Measurements from ENCODE around the gene TROAP. TPM values are rescaled to one million over a fixed set of nuclear protein-coding genes. Genes with fewer than 3 reads are reported as not detected.

The TROAP gene
- polyA plus RNA-seq, 3 donors: 22.4 to 37.1 (median 26.6) TPM

DNA sequence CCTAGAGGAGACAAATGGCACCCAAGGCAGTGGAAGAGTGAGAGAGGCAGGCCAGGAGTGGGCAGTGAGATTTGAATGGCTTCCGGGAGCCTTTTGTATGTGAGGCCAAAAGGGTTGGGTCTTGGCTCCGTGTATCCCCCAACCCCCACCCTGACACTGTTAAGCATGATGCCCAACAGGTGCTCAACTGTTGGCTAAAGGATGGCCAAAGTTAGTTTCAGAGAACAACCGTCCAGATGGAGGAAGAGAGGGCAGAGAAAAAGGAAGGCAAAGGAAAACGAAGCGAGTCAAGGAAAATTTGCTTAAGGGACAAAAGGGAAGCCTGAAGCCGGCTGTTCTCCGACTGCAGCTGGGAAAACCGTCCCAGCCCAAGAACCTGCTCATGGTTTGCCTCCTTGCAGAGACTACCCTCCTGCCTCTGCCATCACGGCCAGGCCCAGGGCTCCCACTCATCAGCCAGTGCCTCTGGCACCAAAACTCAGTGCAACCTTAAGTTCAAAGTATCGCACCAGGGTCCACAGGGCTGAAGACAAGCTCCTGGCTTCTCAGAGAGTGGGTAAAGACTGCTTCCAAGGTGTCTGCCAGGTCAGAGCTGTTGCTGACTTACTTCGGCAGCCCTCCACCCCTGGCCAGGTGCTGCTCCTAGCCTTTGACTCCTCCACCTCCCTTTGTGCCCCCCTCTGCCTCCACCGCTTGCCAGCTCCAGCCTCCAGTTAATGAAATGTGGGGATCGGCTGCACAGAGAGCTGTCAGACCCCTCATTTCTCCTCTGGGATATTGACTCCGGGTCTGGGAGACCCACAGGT lies 18.1 kb downstream of the TROAP start:
- no peak for DNase-seq

DNA sequence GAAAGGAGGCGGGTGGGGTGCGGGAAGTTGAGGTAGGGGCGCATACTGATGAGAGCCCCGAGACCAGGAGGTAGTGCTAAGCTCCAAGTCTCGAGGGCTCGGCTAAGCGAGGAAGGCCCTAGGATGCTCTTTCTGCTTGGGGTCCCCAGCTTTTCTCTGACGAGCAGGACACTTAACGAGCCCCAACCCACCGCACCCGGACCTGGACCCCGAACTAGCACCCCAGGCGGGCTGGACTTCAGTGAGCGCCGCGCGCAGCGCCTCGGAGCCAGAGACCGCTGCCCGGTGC lies 18.7 kb downstream of the TROAP start:
- DNase-seq: no peak

DNA sequence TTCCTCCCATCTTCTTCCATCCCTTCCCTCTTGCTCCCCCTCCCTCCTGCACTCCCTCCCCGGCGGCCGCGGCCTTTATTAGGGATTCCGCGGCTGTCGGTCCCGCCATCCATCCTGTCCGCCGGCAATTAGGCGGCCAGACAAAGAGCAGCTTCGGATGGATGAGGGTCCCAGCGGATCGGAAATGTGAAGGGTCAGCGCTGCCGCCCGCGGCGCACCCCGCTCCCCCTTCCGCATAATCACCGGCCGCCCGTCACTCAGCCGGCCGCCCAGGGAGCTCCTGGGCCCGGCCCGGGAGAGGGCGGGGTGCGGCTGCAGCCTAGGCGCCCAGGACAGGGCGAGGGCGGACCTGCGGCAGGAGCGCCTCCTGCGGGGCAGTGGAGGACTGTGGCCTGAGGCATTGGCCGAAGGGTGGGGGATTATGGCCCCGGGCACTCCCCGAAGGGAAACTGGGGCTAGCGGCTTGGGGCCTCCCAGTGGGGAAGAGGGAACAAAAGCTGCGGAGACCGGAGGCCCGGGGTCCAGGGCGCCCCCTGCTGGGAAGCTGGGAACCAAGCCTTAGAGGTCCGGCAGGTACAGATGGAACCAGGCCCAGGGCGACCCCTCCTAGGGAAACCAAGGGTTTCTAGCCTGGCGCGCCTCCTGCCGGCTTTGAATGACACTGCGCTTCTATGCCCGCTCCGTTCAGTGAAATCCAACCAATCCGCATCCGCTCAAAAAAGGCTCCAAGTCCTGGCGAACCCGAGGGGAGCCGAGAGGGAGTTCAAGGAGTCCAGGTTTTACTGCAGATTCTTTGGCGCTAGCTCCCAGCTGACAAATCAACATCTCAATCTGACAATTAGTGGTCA lies 19.2 kb downstream of the TROAP start:
- peak; percentile 91 for DNase-seq

DNA sequence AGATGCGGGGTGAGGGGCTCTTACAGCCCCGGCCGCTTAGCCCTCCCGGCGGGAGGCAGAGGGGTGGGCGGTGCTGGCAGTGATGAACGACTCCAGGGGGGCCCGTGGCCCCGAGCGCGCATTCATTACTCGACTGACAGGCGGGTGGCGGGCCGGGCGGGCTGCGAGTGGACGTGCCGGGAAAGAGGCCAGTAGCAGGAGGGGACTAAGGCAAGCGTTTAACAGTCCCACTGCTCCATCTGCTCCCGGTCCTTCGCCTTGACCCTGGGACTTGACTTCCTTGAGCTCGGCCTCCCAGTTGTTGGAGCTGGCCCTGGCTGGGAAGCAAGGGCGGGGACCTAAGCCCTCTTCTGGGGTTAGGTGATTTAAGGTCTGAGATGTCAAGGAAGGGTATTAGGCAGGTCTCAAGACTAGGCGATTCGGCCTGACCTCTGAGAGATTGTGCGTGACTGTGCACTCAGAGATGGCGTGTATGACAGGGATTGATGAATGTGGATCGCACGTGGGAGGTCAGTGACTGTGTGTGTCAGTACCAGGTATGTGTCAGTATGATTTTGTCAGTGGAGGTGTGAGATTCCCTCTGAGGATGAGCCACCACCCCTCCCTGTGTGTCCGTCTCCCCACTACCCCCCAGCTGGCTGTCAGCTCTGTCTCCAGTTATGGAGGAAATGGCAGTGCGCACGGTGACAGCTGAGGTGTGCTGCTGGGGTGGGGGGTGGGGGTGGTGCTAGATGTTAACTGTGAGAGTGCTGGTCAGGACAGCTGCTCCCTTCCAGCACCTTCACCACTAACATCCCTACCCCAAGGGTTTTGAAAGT lies 20.1 kb downstream of the TROAP start:
- peak; percentile 69 for DNase-seq

DNA sequence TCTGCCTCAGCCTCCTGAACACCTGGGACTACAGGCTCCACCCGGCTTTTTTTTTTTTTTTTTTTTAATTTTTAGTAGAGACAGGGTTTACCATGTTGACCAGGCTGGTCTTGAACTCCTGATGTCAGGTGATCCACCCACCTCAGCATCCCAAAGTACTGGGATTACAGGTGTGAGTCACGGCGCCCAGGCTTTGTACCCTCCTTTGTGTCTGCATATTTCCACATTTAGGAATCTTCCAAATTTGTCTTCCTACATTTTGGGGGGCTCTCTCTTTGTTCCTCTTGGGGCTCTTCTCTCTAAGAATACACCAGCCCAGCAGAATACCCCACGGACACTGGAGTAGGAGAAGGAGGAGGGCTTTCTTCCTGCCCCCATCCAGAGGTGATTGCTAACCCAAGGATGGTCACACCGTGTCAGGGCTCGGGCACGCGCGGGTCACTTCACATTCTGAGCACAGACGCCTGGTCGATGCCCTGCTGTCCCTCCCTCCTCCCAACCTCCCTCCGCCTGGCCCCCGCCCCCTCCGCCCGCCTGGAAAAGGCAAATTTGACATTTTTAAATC lies 21.5 kb downstream of the TROAP start:
- no peak for DNase-seq

DNA sequence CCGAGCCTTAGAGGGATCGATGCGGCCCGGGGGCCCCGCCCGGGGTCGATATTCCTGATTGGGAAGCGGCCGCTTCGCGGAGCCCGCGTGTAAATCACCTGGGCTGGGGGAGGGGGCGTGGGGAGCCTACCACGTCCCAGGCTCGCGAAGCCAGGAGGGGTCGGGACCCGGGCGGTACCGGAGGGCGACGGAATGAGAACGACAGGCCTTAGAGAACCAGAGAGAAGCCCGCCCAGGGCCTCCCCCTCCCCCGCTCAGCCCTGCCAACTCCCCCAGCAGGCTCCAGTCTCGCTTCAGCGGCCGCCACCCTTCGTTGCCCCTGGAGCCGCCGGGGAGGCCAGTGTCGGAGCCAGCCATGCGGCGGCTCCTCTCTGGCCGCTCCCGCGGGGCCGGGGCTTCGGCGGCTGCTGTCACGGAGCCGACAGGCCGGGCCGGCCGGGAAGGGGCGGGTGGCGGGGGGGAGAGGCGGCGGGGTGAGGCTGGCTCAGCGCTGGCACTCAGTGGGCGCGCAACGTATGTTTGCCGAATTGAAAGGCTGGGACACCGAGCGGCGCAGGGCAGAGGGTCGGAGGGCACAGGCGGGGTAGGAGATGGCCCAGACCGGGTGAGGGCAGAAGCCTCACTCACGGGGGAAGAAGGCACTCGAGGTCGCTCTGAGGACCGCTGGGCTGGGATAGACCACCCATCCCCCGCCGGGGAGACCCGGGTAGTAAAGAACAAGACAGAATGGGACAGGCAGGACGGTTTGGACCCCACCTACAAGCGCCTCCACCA lies 22.2 kb downstream of the TROAP start:
- DNase-seq: peak; percentile 87

DNA sequence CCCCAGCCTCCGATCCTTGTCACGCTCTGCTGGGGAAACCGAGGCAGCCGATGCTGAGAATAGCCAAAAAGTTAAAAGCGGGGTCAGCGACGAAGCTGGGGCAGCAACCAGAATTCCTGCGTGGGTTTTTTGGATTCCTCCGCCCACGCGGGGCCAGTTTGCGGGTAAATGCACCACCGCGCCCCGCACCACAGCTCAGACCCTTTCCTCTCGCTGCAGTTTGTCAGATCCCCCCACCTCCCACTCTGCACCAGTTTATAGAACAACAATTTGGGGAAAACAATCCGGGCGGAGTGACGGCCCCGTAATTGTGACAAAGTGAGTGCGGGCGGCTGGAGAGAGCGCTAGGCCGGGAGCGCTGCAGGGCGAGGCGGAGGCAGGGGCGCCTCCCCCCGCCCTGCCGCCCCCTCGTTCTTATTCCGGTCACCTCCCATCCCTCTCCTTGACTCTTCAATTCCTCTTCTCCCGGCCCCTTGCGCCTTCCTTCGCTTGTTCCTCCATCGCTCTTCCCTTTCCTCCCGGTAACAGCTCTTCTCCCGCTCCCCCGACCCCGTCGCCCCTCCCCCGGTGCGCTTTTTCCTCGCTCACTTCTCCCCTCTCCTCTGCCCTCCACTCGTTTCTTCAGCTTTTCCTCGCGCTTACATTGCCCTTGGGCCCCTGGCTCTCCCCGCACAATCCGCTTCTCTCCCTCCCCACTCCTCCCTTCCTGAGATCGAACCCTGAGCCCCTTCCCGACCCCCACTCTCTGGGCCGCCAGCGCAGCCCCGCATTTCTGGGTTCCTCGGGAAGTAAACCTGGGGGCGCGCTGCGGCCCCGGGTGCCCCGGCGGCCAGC lies 23.0 kb downstream of the TROAP start:
- DNase-seq: no peak

DNA sequence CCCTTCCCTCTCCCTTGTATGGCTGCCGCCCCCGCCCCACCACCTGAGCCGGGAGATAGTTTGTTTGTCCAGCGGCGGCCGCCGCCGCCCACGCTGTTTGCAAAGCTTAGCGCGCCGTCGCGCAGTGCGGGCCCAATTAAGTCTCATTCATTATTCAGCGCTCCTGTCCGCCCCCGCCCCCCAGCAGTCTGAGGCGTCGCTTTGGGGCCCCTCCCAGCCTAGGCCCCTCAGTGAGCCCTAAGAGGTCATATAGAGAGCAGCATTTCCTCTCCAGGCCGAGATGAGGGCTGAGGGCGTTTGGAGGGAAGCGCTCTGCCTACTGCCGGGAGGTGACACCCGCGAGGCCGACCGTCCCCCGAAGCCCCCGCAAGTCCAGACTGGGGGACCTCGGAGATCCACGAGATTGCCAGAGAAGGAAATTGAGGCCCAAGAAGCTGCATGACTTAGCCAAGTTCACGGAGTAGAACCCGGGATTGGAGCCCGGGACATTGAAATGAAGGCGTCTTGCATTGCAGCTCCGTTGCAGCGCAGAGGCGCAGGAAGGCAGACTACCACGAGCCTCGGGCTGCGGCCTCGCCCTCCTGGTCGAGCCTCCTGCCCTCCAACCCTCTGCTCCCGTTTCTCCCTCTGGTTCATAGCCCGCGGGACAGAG lies 23.7 kb downstream of the TROAP start, which contains the start of gene DNAJC22:
TSS of gene DNAJC22 (plus strand) at position 230 of the 652 bp plus-strand sequence. CDS start 1,985 bp downstream, outside the sequence.
- DNase-seq: no peak

DNA sequence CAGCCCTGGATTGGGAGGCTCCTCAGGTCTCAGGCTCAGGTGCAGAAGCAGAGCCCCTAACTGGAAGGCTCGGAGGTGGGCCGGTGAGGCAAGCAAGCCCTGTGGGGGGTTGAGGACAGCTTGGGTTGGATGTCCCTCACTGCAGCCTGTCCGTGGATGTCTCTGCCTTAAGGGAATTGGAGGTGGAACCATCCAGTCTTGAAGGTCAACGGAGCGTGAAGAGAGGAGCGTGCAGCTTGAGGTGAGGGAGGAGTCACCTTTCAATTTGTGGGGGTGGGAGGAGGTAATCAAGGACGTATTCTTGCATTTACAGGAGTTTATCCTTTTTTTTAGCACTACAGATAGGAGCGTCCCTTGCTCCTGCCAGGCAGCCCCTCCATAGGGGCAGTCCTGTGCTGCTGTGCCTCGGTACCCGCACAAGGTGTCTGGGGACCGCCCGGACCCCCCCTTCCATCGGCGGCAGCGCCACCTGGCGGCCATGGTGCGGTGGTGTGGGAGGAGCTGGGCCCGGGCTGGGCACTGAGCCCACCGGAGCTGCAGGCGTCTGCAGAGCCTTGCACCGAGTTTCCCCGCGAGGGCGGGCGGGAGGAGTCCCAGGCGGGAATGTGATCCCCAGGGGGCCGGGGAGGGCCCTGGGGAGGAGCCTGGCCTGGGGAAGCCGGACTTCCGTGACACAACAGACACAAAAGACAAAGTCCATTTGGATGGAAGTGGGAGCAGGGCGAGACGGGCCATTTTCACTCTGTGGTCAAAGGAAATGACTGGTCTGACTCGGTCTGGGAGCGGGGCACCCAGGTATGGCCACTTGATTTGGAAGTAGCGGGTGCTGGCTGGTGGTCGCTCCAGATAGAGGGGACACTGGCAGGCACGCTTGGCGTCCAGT lies 24.5 kb downstream of the TROAP start:
- peak; percentile 86 for DNase-seq

DNA sequence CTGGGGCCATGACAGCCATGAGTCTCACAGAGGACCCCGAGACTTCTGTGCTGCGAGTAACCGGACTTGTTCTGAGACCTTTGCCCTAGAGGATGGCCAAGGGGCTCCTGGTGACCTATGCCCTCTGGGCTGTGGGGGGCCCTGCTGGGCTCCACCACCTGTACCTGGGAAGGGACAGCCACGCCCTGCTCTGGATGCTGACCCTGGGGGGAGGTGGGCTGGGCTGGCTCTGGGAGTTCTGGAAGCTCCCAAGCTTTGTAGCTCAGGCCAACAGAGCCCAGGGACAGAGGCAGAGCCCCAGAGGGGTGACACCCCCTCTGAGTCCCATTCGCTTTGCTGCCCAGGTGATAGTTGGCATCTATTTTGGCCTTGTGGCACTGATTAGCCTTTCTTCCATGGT lies 25.7 kb downstream of the TROAP start:
- DNase-seq: no peak

DNA sequence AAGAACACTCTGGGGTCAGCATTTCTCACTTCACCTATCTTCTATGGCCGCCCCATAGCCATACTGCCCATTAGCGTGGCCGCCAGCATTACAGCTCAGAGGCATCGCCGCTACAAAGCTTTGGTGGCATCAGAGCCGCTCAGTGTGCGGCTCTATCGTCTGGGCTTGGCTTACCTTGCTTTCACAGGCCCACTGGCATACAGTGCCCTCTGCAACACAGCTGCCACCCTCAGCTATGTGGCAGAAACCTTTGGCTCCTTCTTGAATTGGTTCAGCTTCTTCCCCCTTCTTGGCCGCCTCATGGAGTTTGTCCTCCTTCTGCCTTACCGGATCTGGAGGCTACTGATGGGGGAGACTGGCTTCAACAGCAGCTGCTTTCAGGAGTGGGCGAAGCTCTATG lies 26.2 kb downstream of the TROAP start:
- DNase-seq: no peak

DNA sequence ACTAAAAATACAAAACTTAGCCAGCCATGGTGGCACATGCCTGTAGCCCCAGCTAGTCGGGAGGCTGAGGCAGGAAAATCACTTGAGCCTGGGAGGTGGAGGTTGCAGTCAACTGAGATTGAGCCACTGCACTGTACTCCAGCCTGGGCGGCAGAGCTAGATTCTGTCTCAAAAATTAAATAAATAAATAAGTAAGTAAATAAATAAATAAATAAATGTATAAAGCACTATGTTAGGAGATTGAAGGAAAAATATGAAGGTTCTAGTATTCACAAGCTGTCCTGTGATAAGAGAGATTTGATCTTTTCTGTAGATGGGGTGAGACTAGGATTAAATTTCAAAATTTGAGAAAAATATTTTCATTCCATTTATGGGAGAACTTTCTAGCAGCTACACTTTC lies 29.3 kb downstream of the TROAP start:
- DNase-seq: no peak

DNA sequence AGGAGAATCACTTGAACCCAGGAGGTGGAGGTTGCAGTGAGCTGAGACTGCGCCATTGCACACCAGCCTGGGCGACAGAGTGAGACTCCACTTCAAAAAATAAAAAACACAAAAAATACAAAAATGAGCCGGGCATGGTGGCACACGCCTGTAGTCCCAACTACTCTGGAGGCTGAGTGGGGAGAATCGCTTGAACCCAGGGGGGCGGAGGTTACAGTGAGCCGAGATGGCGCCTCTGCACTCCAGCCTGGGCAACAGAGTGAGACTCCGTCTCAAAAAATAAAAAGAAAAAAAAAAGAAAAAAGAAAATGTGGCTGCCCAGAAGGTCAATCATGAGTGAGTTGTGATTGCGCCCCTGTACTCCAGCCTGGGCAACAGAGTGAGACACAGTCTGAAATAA lies 32.9 kb downstream of the TROAP start:
- no peak for DNase-seq

DNA sequence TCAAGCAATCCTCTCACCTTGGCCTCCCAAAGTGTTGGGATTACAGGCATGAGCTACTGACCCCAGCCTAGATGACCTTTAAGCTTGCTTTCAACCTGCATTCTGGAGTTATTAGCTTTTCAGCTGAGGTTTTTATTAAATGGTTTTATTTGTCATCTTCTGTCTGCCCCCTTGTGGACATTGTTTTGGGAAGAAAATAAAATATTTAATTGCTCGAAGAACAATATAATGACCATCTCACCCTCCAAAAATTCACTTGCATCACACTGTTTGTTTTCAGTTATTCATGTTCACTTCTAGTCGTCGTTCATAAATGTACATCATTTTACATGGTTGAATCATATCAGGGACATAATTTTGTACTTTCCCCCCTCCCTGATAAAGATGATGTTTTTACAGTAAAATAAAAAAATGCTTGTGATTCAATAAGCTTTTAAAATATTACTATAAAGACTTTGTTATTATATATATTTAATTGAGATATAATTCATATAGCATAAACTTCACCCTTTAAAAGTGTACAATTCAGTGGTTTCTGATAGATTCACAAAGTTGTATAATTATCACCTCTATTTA lies 34.1 kb downstream of the TROAP start:
- DNase-seq: no peak

DNA sequence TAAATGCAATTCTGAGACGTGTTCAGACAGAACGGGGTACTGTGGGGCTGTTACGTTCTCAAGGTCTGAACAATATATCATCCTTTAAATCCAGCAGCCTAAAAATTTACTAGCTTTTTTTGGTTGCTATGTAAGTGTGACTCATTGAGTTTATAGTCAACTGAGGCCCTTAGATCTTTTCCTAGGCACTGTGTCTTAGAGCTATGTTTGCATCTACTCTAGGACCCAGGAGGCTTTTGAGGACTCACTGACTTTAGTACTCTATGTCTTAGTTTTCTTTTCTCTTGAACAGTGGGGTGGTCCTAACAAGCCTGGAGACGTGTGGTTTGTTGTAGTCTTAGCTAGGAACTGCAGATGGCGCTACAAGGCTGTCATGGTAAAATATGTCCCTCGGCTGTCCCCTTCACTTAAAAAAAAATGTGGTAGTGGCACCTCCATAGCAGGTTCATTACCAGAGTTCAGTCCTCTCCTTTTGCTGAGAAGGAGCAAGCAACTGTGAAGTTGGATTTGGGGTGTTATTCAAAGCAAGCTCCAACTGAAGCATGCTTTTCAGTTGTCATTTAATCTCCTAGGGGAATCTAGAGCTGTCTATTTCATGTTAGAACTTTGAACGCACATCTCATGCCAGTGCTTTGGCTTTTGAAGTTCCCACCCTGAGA lies 35.6 kb downstream of the TROAP start:
- peak; percentile 78 for DNase-seq

DNA sequence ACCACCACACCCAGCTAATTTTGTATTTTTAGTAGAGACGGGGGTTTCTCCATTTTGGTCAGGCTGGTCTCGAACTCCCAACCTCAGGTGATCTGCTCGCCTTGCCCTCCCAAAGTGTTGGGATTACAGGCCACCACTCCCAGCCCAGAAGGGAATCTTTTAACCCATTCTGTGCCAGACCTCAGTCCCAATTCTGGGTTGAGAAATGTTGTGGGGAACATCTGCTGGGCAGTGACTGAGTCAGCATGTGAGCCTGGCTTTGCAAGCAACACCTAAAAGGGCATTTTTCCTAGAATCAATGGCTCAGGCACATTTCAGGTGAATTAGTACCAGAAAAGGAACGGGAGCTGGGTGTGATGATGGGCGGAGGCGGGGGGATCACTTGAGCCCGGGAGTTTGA lies 36.6 kb downstream of the TROAP start:
- DNase-seq: no peak

DNA sequence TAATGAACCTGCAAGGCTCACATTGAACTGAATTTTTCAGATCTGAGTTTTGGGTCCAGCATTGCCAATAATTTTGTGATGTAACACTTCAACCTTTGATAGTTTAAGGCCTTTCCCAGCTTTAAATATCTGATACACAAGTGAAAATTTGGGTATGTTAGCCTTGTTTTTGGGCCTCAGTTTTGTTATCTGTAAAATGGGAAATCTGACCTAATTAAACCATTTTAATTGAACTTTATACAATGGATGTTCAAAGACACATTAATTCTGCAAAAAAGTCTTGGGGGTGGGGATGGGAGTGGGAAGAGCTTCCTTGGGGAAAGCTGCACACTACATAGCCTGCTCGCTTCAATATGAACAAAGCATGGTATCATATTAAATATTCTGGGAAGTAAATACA lies 39.0 kb downstream of the TROAP start:
- no peak for DNase-seq

DNA sequence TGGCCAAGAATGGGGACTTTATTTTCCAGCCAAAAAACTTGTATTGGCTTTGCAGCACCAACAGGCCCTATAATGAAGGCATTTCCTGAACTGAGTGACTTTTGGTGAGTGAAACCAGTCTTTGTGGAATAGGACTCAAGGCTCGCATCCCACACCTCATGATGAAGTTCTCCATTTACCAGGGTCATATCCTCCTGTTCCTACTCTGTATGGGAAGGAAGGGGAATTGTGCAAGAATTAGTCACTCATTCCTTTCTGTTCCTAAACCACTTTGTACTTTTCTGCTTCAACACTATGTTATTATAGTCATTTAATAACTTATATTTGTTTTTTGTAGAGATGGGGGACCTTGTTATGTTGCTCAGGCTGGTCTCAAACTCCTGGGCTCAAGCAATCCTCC lies 41.9 kb downstream of the TROAP start:
- no peak for DNase-seq
